Uterus (tissue), 4 donors: ENCODE results near the gene VPS37D. TPM values are rescaled to one million over a fixed set of nuclear protein-coding genes. Genes with fewer than 3 reads are reported as not detected.

Source experiments
- DNase-seq, 2 donors: peaks; one replicate each; pipeline ENCODE4 v3.0.0-alpha.2; 2019 to 2020
- H3K27ac ChIP-seq, 2 donors: fragments of 200-600 bp; sonication (generic); 1 replicate in 1 of 2; 2 replicates in 1 of 2; pipeline ENCODE4 v1.5.1; 2016 to 2018
- H3K27me3 ChIP-seq, 2 donors: fragments of 200-600 bp; sonication (generic); one replicate each; pipeline ENCODE4 v1.5.1; 2018 to 2019; ENCODE audit warnings: control low read depth in 1 of 2
- H3K36me3 ChIP-seq, 2 donors: fragments of 200-600 bp; sonication (generic); one replicate each; pipeline ENCODE4 v1.5.1; 2019; ENCODE audit warnings: control low read depth in 1 of 2
- H3K4me1 ChIP-seq, 2 donors: fragments of 200-600 bp; sonication (generic); one replicate each; pipeline ENCODE4 v1.5.1; 2018 to 2019; ENCODE audit warnings: control low read depth in 1 of 2
- H3K4me3 ChIP-seq, 2 donors: fragments of 200-600 bp; sonication (generic); 1 replicate in 1 of 2; 2 replicates in 1 of 2; pipeline ENCODE4 v1.5.1; 2018 to 2019; ENCODE audit warnings: mild to moderate bottlenecking in 1 of 2
- H3K9me3 ChIP-seq, 2 donors: fragments of 200-600 bp; sonication (generic); one replicate each; pipeline ENCODE4 v1.5.1; 2019; ENCODE audit warnings: control low read depth in 1 of 2
- CTCF ChIP-seq, 4 experiments: fragments of 200-600 bp in 2 of 4; fragments of 450-650 bp in 2 of 4; sonication (generic) in 2 of 4; IDR thresholded peaks; one replicate each; pipeline ENCODE4 v1.5.1; 2016 to 2019; ENCODE audit warnings: antibody characterized with exemption in 4 of 4, mild to moderate bottlenecking in 2 of 4, moderate library complexity in 1 of 4
- POLR2A ChIP-seq, 2 donors: fragments of 450-650 bp; IDR thresholded peaks; one replicate each; pipeline ENCODE4 v1.6.1; 2016; ENCODE audit warnings: antibody characterized with exemption in 2 of 2, mild to moderate bottlenecking in 1 of 2, moderate library complexity in 1 of 2
- intact Hi-C: fragments of 100-400 bp; cut with DNase I; formaldehyde crosslinking; loops from one replicate; pipeline ENCODE4 v1.15.1; 2023; ENCODE audit warnings: low total_unique reads
- total RNA-seq, 4 donors: library from RNA; depleted of rRNA in 3 of 4; stranded (reverse); fragments of >200 nt in 3 of 4; gene quantifications; one replicate each; pipeline versions ENCODE4 v1.1.0 to v1.2.4, GENCODE V29; 2014 to 2023
- donor health status: DM: yes; HTN: yes; CAD: no.

Gene VPS37D
- total RNA-seq, 4 donors from 2014 or later = 6.7 to 9.3 (median 8.8) TPM; not detected in 1

- TF ChIP-seq POLR2A (IDR thresholded peaks at IDR 0.05) (no peak), CTCF (IDR thresholded peaks at IDR 0.05) (no peak)
- no peak for DNase-seq
- intact Hi-C loops = no loop called here
- Histone ChIP-seq H3K4me1 (peaks cover 0 to 5% of the 10 kb centered on the region in 2 donors), H3K27me3 (peaks cover 3 to 5% of the 10 kb centered on the region in 2 donors), H3K4me3 (no peak overlapping the region), H3K36me3 (no peaks in the 10 kb centered on the region), H3K9me3 (no peaks in the 10 kb centered on the region), H3K27ac (no peak overlapping the region)
These were observed 20.6 kb upstream of the VPS37D start for GRCh38 chr7:73646785-73647724.

DNA sequence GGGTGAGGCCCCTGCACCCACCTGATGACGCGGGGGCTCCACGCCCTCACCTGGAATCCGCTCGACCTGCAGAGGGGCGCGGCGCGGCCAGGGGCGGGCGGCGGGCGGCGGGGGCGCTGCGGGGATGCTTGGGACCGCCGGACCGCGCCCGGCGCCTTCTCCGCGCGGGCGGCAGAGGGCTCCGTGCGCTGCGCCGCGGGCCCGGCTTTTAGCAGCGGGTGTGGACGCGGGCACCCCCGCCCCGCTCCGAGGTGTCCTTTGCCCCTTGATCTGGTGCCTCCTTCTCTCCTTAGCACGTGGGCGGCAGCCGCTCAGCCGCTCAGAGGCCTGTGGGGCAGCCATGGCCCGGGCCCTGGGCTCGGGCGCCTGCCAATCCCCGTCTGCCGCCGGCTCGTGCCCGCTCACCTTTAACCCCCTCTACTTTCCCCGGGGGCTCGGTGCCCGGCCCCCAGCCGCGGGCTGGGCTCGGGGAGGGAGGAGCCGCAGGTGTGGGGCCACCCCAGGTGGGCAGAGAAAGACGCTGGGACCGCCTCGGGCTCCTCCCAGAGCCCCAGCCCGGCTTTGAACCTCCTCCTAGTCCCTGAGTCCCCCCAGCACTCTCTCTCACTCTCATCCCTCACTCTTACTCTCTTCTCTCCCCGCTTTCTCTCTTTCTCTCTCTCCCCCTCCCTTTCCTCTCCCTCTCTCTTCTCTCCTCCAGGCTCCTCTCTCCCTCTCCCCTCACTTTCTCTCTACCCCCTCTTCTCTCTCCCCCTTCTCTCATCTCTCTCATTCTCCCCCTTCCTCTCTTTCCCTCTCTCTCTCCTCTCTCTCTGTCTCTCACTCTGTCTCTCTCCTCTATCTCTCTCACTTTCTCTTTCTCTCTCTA lies 19.7 kb upstream of the VPS37D start:
- H3K27me3 ChIP-seq = peaks cover 3 to 5% of the 10 kb centered on the region in 2 donors
- intact Hi-C loops = no loop called here
- no peak for DNase-seq

DNA sequence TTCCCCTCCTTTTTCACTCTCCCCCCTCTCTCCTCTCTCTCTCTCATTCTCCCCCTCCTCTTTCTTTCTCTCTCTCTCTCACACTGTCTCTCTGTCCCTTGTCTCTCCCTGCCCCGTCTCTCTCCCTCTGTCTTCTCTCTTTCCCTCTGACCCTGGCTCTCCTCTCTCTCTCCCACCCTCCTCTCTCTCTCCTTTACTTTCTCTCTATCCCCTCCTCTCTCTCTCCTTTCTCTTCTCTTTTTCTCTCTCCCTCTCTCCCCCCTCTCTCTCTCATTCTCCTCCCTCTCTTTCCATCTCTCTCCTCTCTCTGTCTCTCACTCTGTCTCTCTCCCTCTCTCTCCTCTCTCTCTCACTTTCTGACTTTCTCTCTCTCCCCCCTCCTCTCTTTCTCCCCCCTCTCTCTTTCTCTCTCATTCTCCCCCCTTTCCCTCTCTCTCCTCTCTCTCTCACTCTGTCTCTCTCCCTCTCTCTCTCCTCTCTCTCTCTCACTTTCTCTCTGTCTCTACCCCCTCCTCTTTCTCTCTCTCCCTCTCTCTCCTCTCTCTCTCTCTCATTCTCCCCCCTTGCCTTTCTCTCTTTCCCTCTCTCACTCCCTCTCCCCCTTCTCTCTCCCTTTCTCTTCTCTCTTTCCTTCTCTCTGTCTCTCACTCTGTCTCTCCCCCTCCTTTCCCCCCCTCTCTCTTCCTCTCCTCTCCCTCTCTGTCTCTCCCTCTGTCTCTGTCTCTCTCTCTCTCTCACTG lies 18.9 kb upstream of the VPS37D start:
- DNase-seq = no peak
- H3K4me1 ChIP-seq = peaks cover 0 to 5% of the 10 kb centered on the region in 2 donors
- intact Hi-C loops = no loop called here
- H3K27me3 ChIP-seq = peaks cover 3 to 5% of the 10 kb centered on the region in 2 donors
- no peaks in the 10 kb centered on the region for H3K9me3 ChIP-seq
- no peak overlapping the region for H3K27ac ChIP-seq
- no peaks in the 10 kb centered on the region for H3K36me3 ChIP-seq
- no peak for TF ChIP-seq POLR2A (IDR thresholded peaks at IDR 0.05)
- TF ChIP-seq CTCF (IDR thresholded peaks at IDR 0.05) = no peak
- H3K4me3 ChIP-seq = no peak overlapping the region

More for the DNA sequence above, 19.7 kb upstream of the VPS37D start:
- no peaks in the 10 kb centered on the region for H3K36me3 ChIP-seq
- H3K4me3 ChIP-seq = peak overlapping the region in 1 of 2 donors; percentile 38
- H3K9me3 ChIP-seq = no peaks in the 10 kb centered on the region
- peaks cover 0 to 5% of the 10 kb centered on the region in 2 donors for H3K4me1 ChIP-seq
- no peak overlapping the region for H3K27ac ChIP-seq
- no peak for TF ChIP-seq POLR2A (IDR thresholded peaks at IDR 0.05)
- peak in 1 of 4 experiments; percentile 28 for TF ChIP-seq CTCF (IDR thresholded peaks at IDR 0.05)

- H3K36me3 ChIP-seq = no peaks in the 10 kb centered on the region
- peaks cover 3 to 5% of the 10 kb centered on the region in 2 donors for H3K27me3 ChIP-seq
- no peak for DNase-seq
- H3K27ac ChIP-seq = no peak overlapping the region
- intact Hi-C loops = no loop called here
- no peak overlapping the region for H3K4me3 ChIP-seq
- peaks cover 0 to 5% of the 10 kb centered on the region in 2 donors for H3K4me1 ChIP-seq
- H3K9me3 ChIP-seq = no peaks in the 10 kb centered on the region
- TF ChIP-seq POLR2A (IDR thresholded peaks at IDR 0.05) (no peak), CTCF (IDR thresholded peaks at IDR 0.05) (no peak)
These were observed 18.1 kb upstream of the VPS37D start for GRCh38 chr7:73649576-73649975.
